ENCODE results near the gene CHORDC1. TPM values are rescaled to one million over a fixed set of nuclear protein-coding genes. Genes with fewer than 3 reads are reported as not detected.

Gene CHORDC1
- total and polyA plus RNA-seq, 2 donors (not counting 3 experiments of a cell fraction or from before 2014, with no cell fraction given) = 30.3 to 56.8 TPM

DNA sequence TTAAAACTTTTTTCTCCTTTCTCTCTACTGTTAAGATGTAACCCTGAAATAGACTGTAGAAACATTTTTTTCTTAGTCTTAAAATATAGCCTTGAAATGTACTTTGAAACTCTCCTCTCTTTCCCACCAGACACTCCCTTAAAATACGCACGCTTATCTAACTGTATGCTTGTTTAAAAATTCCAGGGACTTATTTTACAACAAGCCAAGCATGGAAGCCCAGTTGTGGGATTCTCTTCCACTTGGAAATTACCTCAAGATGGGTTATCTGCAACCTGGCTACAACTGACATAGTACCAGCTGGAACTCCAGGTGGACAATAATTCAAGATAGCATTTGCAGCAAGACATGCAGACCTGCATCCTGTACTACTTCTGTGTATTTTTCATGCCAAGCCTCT is 12.1 kb upstream of the CHORDC1 start:
- FAIRE-seq (no peak), DNase-seq (ENCODE audit: low read depth, low spot score) (no peak)
- H3K27ac ChIP-seq (ENCODE audit: insufficient read depth, low read depth, low read length) = no peak overlapping the region
- dilution Hi-C loops (cut with MboI; ENCODE audit: extremely low pct_ligation_motif_present, low sequenced_read_pairs) = no loop called here
- no peak overlapping the region for H2AFZ ChIP-seq (ENCODE audit: low read depth, low read length)
- H3K9me1 ChIP-seq (replicated peaks; ENCODE audit: control insufficient read depth, extremely low read depth, insufficient read depth, low read length) = no peaks in the 10 kb centered on the region
- no peaks in the 10 kb centered on the region for H4K20me1 ChIP-seq (replicated peaks; ENCODE audit: control insufficient read depth, extremely low read depth, insufficient read depth, low read length)
- H3K9ac ChIP-seq (replicated peaks; ENCODE audit: extremely low read depth, insufficient read depth, low read length) = no peak overlapping the region
- no peaks in the 10 kb centered on the region for H3K4me1 ChIP-seq (ENCODE audit: control insufficient read depth, extremely low read depth, insufficient read depth, low read length)
- TF ChIP-seq GATA2 (IDR thresholded peaks at IDR 0.05; ENCODE audit: insufficient read depth, insufficient read length, low read depth, low read length) (no peak), MYC (IDR thresholded peaks at IDR 0.05; ENCODE audit: low read depth, low read length) (no peak), EZH2 (IDR thresholded peaks at IDR 0.05; ENCODE audit: borderline replicate concordance, low read depth, low read length, severe bottlenecking) (no peak), MAX (IDR thresholded peaks at IDR 0.05; ENCODE audit: insufficient read depth, insufficient read length) (no peak), POLR2AphosphoS5 (IDR thresholded peaks at IDR 0.05; ENCODE audit: insufficient read depth, low read depth, low read length) (no peak), POLR2A (IDR thresholded peaks at IDR 0.05; ENCODE audit: low read depth, low read length) (no peak), FOS (IDR thresholded peaks at IDR 0.05; ENCODE audit: borderline replicate concordance, insufficient read depth, low read length) (no peak), JUN (IDR thresholded peaks at IDR 0.05; ENCODE audit: borderline replicate concordance, insufficient read depth, insufficient read length, low read depth) (no peak)
- TF ChIP-seq, protein P1, sequence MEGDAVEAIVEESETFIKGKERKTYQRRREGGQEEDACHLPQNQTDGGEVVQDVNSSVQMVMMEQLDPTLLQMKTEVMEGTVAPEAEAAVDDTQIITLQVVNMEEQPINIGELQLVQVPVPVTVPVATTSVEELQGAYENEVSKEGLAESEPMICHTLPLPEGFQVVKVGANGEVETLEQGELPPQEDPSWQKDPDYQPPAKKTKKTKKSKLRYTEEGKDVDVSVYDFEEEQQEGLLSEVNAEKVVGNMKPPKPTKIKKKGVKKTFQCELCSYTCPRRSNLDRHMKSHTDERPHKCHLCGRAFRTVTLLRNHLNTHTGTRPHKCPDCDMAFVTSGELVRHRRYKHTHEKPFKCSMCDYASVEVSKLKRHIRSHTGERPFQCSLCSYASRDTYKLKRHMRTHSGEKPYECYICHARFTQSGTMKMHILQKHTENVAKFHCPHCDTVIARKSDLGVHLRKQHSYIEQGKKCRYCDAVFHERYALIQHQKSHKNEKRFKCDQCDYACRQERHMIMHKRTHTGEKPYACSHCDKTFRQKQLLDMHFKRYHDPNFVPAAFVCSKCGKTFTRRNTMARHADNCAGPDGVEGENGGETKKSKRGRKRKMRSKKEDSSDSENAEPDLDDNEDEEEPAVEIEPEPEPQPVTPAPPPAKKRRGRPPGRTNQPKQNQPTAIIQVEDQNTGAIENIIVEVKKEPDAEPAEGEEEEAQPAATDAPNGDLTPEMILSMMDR (IDR thresholded peaks at IDR 0.05; ENCODE audit: extremely low read depth in 1 of 2, insufficient read depth in 1 of 2, low read depth in 1 of 2, low read length in 2 of 2) = no peak
- ChIA-PET POLR2A (no interaction called here), CTCF (interaction anchor here (1.6 kb wide), 1 partner anchor 13 kb away, joined by 5 read pairs; no protein-coding TSS in a partner anchor)
- intact Hi-C loops (cut with micrococcal nuclease) = no loop called here
- BruUV-seq (replicated peaks) = no TSS peak
- H3K4me3 ChIP-seq (replicated peaks in 1 of 3; ENCODE audit: insufficient read depth in 1 of 3, low read depth in 1 of 3, low read length in 3 of 3) = no peak overlapping the region
- no peaks in the 10 kb centered on the region for H3K9me3 ChIP-seq (replicated peaks; ENCODE audit: control insufficient read depth, insufficient read depth, low read length)
- no peaks in the 10 kb centered on the region for H3K36me3 ChIP-seq (ENCODE audit: control insufficient read depth in 2 of 2, extremely low read depth in 1 of 2, insufficient read depth in 2 of 2, low read length in 2 of 2)
- no peaks in the 10 kb centered on the region for H3K79me2 ChIP-seq (ENCODE audit: control insufficient read depth, insufficient read depth, low read length)
- no peak overlapping the region for H3K4me2 ChIP-seq (ENCODE audit: insufficient read depth, low read length)
- H3K27me3 ChIP-seq (ENCODE audit: control insufficient read depth in 2 of 2, insufficient read depth in 2 of 2, low read length in 2 of 2) = peaks cover 4 to 22% of the 10 kb centered on the region in 2 experiments

All from endothelial cell of umbilical vein (primary cell).